ELR (cell line): ENCODE measurements around the gene NT5C1A.

Source experiments
- DNase-seq: peaks from one replicate; pipeline ENCODE4 v3.0.0-alpha.2; 2015; ENCODE audit warnings: low read depth

Gene NT5C1A

DNA sequence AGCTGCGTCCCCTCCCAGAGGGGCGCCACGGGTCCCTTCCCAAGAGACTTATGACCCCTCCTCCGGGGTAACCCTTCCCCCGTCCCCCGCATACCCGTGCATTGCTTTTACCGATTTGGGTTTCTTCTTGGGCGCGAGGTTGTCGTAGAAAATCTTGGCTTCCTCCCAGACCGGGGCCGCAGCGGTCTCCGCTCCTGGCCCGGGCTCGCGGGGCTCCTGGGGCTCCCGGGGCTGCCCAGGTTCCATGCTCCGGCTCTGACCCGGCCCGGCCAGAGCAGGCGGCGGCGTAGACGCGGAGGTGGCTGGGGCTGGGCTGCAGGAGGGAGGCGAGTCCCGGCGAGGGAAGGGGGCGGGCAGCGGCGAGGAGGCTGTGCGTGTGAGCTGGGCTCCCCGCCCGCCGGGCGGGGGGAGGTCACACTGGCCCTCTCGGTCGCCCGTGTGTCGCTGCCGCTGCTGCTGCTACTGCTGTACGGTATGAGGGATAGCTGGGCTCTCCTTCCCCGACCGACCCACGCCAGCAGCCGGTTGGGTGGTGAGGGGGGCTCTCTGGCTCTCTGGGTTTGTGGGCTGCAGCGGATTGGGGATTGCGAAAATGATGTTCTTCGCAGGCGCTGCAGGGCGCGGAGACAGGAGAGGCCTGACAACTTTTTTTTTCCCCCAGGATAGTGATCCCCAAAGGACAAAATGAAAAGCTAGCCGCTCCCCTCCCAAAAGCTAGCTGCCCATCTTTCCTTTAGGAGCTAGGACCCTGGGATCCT is at the start of gene NT5C1A:
Gene NT5C1A, minus strand, starts transcription at position 315 of the 758 bp plus-strand sequence. Its CDS starts 69 bp downstream, at position 246.
- DNase-seq: peak; percentile 29

DNA sequence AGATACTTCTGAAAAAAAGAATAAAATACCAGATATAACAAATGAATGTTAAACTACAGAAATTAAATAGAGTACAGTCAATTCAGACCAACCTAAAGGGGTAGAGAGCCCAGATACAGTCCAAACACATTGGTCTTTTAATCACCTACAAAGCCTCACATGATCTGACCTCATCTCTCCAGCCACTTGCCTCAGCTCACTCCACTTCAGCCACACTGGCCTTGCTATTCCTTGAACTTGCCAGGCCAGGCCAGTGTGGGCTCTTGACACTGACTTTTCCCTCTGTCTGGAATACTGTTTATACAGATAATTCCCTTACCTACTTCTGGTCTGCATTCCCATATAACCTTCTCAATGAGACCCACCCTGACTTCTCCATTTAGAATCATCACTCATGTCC is 49.8 kb upstream of the NT5C1A start:
- DNase-seq: no peak

DNA sequence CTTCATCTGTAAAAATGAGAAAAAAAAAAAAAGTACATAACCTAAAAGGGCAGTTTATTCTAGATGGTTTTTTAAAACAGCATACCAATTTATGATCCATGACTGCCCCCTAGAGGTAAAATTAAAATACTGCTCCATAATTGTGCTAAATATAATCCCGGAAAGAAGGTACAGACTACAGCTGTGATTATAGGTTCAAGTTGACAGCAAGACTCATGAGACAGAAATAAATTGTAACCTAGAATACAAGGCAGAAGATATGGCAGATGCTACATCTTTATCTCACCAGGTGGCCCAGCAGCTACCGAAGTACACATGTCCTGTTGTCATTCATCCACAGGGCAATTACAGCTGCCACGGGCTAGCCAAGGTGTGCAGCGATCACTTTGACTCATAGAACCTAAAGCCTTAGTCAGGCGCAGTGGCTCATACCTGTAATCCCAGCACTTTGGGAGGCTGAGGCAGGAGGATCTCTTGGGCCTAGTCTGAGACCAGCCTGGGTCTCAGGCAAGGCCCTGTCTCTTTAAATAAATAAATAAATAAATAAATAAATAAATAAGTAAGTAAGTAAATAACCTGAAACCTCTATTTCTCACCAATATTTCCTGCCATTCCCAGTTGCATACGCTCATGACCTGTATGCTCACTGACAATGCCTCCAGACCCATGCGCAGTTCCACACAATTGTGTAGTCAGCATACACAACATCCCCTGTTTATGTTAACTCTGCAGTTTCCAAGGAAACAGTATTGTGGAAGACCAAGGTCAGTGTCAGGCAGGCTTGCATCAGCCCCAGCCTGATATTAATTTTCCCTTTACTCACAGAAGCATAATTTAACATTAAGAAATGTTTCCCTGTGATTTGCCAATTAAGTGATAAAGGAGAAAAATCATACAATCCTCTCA is 48.4 kb upstream of the NT5C1A start:
- DNase-seq: peak; percentile 76

DNA sequence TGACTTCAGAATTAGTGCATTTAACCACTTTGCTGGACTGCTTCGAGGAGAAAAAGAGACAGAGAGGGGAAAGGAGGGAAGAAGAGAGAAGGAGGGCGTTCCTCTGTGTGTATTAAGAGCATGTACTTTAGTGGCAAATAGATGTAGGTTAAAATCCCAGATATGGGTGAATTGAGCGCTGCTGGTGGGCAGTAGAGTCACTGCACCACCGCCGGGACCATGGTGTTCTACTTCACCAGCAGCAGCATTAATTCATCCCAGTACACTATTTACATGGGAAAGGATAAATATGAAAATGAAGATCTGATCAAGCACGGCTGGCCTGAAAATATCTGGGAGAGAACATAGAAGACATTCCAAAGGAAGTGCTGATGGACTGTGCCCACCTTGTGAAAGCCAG is 45.9 kb upstream of the NT5C1A start:
- no peak for DNase-seq

DNA sequence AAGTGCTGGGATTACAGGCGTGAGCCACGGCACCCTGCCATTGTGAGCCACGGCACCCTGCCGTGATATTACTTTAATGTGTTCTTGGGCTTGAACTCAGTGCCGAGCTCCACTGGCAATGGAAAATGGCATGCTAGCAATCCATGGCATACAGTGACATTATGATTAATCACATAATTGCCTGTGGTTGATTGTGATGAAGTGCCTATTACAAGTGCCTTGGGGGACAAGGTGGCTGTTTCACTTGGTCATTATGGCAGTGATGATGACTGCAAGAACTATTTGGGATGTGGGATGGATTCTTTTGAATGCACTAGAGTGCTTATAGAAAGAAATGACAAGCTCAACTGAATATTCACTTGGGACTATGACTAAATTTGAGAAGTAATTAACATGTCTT is 41.6 kb upstream of the NT5C1A start:
- no peak for DNase-seq

DNA sequence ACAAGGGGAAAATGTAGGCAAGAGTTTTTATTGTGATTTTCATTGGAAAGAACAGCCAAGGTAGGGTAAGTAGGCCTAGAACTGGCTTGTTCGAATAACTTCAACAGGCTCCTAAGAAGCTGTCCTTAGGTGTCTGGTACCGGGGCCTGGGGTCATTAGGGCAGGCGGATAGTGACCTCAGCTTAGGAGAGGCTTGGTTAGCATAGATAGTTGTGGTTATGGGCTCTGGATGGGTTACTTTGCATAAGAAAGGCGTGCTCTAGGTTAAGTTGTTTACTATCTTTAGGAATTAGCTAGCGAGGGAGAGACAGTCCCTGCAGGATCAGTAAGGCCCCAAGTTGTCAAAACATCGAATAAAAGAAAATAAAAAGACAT is 40.0 kb upstream of the NT5C1A start:
- no peak for DNase-seq

DNA sequence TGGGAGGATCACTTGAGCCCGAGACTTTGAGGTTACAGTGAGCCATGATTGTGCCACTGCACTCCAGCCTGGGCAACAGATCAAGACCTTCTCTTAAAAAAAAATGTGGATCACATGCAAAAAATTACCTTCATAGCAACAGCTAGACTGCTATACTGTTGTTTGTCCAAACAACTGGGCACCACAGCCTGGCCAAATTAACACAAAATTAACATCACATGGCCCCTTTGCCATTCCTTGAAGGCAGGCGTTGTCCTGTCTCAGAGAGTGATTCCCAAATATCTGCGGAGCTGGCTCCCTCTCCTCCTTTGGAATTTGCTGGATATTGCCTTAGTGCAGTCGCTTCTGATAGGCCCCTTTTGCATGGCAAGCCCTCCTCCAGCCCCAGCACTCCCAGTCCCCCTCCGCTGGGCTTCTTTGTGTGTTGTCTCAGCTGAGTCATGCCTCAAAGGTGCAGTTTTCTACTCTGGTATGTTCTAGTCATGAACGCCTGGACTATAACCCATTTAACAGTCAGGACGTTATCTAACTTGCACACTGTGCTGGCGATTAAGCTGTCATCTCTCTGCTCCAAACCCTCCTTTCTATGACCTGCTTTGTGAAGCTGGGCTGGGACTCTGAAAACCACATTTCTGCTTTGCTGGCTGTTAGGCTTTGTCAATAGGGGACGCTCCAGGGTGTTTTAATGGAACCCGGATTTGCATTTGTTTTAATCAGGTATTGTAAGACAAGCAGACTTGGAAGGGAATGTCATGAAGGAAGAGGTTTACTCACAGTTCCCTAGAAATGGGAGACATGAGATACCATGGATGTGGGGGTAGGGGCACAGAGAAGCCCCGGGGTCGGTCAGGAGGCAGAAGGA is 39.4 kb upstream of the NT5C1A start:
- no peak for DNase-seq

DNA sequence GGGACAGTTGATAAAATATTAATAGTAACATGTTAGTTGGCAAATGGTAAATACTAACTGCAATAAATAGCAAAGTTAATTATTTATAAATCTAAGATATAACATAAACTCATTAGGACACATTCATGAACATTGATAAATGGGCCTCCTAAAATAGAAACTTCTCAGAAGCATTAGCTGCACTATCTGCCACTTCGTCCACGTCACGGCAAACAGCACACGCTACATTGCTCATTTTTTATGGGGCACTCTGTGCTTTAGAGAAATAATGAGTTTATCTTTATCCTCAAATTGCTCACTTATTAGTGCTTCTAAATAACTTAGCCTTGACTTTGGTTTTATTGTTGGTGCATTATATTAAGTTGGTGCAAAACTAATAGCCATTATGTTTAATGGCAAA is 35.6 kb upstream of the NT5C1A start:
- no peak for DNase-seq

DNA sequence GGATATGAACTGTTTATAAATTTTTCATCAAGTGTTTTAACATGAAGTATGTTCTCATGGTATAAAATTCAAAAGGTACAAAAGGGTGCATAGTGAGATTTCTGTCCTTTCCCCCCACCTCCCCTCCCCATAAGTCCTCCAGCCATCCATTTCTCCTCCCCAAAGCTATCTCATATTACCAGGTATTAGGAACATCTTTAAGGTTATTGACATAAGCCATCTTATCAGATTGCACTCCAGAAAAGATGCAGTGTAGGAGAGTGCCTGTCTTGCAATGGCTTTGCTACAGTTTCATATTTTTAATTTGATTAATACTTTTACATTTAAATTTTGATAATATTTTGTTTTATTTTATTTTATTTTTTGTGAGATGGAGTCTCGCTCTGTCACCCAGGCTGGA is 32.9 kb upstream of the NT5C1A start:
- no peak for DNase-seq

DNA sequence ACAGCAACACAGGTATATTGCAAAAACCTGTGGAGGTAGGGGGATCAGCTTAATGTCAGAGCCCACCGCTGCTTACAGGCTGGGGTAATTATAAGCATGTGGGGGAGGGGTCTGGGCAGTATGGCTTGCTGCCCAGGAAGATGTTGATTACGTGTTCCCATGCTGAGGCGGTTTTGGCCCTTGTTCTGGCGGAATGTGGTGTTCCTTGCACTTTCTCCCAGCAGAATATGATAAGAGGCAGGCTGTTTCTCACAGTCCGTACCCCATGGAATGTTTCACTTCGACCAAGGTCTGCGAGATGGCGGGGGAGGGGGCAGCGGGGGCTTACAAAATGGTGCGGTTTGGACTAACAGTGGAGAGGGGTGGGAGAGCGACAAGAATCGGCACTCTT is 29.1 kb upstream of the NT5C1A start:
- DNase-seq: peak; percentile 21

DNA sequence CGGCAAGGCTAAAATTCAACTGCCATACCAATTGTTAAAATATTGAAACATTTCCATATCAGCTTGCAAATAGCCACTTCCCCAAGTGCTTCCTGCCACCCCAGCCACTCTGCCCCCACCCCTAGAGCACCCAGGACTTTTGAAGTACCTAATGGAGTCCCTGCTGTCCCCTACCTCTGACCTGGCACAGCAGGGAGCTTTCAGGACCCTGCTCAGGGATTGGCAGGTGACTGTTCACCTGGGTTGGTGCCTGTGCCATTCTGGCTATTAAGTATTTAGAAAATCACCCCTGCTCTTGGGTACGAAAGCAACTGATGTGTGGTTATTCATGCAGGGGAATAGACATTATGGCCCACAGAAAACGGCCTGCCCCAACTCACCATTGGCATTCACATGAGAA is 28.4 kb upstream of the NT5C1A start:
- no peak for DNase-seq

DNA sequence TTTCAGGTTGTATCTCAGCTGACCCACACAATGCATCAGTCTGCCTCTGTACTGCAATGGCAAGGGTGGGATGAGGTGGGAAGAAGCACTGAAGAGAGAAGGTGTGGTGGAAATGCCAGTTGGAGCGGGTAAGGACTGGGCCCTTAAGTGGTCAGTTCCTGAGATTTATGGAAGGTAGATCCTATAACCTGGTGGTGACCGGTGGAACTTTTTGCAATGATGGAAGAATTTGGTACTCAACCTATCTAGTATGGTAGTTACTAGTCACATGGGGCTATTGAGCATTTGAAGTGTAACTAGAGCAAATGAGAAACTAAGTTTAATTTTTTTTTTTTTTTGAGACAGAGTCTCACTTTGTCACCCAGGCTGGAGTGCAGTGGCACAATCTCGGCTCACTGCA is 27.5 kb upstream of the NT5C1A start:
- DNase-seq: no peak

DNA sequence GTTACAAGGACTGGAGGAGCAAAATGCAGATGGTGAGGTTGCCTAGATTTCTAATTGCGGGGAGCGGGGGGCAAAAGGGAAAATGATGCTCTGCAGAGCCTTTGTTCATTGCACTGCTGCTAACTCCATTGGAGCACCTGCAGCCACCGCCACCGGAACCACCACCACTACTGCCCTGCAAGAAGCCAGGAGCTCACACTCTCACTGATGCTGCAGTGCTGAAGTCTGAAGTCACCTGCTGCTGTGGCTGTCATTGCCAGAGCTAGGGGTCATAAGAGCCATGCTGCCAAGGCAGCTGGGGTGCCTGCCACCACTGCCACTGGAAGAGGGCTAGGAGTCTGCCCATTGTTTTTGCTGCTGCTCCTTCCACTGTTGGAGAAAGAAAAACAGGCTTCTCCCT is 26.7 kb upstream of the NT5C1A start:
- DNase-seq: no peak

DNA sequence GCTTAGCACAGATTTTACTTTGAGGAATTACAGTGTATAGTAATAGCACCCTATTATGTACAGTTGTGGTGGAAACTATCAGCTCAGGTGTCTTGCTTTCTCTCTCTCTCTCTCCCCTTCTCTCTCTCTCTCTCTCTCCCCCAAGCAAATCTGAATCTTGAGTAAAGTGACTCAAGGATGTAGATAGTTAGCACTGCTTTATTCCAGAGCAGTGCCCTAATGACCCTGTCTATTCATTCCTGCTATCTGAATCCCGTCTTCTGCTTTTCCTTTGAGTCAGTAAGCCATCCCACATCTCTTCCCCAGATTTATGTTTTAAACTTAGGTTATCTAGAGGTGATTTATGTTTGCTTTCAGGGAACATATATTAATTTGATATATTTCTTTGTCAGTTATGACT is 24.5 kb upstream of the NT5C1A start:
- DNase-seq: no peak

DNA sequence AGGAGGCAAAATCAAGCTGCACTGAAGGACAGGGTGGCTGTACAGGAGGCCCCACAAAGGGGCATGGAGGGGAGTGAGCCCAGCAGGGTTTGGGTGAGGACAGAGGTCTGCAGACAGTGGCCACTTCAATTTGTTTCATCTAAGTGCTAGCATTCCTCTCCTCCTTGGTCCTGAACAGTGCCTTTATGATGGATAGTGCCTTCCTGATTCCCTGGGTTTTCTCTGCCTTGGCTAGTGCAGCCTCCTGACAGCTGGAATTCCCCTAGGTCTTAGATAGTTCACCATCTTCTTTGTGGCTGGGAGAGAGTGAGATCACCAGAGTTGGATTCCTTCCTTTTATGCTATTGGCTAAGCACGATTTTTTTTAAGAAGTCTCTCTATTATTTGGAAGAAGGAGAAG is 23.1 kb upstream of the NT5C1A start:
- no peak for DNase-seq

DNA sequence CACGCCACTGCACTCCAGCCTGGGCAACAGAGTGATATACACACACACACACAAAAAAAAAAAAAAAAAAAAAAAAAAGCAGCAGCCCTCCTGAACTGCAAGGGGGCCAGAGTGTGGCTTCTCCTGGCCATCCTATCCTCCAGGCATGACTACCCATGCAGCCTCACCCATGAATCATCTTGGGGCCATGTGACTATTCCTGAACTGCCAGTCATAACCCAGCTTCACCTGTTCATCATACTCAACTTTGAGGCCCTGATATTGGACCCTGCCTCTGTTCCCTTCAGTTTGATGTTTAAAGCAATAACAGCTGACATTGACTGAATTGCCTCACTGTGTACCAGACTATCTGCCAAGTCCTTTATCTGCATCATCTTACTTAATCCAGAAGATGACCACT is 22.1 kb upstream of the NT5C1A start:
- no peak for DNase-seq

DNA sequence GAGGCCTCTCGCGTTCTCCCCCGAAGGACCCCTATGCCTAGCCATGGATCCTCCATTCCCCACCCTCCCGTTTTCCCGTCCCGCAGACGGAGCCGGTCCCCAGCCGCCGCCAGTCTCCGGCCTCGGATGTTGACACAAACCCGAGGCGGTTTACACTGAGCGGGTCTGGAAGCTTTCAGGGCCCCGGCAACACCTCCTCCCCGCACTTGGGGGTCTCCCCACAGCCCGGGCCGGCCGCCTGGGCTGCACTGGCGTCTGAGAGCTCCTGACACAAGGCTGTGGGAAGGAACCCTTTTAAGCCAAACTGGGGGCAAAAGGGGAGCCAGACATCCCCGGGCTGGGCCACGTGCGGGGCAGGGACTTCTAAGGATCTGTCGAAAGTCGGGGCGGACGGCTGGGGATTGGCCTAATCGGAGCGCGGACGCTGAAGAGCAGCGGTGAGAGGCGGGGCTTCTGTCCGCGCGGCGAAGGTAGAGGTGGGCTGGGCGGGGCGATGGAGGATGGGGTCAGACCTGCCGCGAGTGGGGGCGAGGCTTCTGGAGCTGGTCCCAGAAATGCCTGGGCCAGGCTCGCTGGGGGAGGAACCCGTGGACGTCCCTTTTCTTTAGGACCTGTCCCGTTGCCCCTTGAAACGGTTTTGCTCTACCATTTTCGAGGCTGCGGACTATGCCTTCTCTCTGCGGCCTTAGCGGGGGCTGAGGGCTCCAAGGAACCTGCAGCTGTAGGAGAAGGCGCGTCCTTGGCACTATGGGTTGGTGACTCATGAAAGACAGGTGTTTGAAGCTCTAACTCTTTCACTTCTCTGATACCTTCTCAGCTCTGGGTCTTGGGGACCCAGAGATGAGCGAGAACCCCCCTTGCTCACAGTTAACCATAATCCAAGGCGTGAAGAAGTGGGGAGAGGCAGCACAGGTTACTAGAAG is 20.5 kb upstream of the NT5C1A start:
- DNase-seq: no peak

DNA sequence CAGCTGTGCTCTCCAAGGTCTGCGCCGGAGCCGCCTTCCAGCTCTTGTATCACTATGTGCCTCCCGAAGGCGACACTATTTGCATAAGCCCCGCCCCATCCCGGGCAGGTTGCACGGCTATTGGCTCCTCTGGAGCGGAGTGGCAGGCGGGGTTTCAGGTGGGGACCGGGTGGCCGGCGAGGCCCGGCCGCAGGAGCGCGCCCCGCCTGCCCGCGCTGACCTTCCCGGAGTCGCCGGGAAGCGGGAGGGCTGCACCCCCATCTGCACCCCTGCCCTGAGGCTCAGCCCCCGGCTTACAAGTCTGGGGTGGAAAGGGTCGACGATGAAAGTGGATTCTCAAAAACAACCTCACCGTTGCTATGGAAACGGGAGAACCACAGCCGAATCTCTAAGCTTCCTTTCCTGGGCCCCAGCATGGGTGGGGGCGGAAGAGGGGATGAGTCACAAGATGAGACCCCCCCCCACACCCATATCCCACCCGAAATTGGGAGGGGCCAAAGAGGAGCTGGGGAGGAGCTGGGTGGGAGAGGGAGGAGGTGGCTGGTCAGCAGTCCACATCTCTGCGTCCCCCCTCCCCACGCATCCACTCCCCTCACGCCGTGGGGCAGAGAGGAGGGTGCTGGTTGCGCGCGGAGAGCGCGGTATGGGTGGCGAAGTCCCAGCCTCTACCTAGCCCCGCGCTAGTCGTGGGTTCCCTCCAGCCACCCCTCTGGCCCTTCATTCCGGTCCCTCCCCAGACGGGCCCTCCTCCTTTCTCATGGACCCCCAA is 19.7 kb upstream of the NT5C1A start, which contains the start of gene HPCAL4:
Gene HPCAL4, minus strand, starts transcription at position 51 of the 769 bp plus-strand sequence. CDS start 6,830 bp downstream, outside the sequence.
- peak; percentile 78 for DNase-seq

DNA sequence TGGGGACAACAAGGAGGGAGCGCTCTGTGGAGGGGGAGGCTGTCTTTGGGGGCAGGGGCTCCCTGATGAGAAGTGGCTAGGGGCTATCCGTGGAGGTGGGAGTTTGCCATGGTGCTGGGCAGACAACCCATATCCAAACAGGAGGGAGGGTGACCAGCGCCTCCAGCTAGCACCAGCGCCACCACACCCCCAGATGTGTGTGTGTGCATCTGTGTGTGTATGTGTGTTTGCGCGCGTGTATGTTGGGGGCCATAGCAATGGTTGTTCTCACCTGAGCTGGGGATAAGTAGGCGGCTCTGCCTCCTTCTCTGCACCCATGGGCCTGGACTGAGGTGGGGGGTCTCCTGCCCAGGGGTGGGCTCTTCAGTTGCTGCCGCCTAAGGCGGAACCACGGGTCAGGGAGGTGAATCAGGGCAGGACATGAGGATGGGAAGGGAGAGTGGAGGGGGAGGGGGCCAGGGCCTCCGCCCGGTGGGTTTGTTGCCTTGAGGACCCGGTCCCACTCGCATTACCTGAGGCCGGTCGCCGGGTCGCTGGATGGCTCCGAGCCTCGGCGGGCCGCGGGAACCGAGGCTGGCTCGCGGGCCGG is 19.0 kb upstream of the NT5C1A start:
- no peak for DNase-seq

DNA sequence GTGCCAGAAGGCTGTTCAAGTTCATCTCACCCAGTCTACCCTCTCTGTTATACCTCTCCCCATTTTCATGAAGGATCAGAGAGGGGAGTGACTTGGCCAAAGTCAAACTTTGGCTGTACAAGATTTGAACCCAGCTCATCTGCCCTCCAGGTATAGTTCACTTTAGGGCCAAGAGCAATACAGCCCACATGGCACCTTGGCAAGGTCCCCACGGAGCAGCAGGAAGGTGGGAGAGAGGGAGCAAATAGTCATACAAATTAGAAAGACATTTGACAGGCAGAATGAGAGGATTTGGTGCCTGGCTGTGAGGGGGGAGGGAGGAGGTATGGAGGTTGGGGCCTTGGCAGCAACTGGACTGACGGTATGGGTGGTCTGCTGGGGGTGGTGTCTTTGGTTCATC is 18.3 kb upstream of the NT5C1A start:
- no peak for DNase-seq
